ENCODE results near the gene AEBP1.

The AEBP1 gene

DNA sequence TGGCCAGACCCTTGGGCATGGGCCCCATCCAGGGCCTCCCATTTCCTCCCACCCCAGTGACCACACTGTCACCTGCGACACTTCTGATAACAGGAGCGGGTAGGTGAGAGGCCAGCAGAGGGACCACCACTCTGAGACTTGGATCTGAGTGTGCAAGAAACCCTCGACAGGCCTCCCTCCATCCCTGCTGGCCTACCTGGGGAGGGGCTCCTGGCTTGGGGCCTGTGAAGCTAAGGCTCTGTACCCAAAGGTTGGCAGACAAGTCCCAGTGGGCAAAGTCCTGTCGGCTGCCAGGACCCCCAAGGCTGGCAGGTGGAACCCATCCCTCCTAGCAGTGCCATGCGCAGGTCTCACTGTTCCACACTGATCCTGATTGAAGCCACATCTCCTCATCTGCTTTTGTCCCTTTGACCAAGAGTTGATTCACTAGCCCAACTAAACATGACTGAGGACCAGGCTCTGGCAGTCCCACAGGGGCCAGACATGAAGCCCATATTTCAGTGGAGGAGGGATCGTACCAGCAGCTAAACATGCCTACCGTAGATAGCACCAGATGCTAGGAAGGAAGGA is 37.6 kb upstream of the AEBP1 start:
- TF ChIP-seq, protein P1, sequence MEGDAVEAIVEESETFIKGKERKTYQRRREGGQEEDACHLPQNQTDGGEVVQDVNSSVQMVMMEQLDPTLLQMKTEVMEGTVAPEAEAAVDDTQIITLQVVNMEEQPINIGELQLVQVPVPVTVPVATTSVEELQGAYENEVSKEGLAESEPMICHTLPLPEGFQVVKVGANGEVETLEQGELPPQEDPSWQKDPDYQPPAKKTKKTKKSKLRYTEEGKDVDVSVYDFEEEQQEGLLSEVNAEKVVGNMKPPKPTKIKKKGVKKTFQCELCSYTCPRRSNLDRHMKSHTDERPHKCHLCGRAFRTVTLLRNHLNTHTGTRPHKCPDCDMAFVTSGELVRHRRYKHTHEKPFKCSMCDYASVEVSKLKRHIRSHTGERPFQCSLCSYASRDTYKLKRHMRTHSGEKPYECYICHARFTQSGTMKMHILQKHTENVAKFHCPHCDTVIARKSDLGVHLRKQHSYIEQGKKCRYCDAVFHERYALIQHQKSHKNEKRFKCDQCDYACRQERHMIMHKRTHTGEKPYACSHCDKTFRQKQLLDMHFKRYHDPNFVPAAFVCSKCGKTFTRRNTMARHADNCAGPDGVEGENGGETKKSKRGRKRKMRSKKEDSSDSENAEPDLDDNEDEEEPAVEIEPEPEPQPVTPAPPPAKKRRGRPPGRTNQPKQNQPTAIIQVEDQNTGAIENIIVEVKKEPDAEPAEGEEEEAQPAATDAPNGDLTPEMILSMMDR (IDR thresholded peaks at IDR 0.05; ENCODE audit: low read depth, low read length) = no peak
- in situ Hi-C loops (cut with HindIII; ENCODE audit: low sequenced_read_pairs) = no loop called here
- no peak overlapping the region for H3K4me3 ChIP-seq (ENCODE audit: low read depth, low read length)
- DNase-seq (ENCODE audit: low read depth, low spot score) = no peak

DNA sequence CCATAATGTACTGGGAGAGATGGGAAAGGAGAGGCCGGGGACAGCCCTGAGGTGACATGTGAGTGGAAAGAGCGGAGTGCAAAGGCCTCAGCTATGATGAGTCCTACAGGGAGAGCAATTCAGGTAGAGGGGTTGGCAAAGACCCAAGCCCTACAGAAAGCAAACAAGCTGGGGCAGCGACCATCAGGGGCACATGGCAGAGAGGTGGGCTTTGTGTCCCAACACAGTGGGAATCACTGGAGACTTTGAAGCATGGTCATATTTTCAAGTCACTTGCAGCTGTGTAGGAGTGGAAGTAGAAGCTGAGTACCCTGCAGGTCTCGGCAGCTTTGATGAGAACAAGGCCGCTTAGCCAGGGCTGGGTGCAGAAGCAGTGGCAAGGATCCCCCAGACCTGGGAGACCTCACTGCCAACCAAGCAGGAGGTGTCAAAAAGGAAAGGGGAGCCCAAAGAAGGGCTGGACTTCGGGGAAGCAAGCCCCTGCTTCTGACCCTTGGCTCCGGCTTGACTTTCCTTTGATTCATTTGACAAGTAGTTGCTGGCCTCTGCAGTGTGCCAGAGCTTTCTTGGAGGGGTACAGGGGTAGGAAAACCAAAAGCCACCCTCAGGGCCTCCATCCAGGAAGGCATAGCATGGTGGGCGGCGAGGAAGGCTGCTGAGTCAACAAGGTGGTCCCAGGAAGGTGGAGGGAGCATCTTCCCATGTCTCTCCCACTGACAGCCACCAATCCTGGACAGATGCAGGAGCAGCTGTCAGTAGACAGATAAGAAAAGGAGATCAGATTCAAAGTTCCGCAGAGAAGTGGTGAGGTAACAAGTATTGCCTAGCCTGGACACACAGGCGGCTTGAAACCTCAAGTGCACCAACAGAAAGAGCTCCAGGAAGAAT is 36.8 kb upstream of the AEBP1 start:
- DNase-seq (ENCODE audit: low read depth, low spot score) = no peak
- in situ Hi-C loops (cut with HindIII; ENCODE audit: low sequenced_read_pairs) = no loop called here

DNA sequence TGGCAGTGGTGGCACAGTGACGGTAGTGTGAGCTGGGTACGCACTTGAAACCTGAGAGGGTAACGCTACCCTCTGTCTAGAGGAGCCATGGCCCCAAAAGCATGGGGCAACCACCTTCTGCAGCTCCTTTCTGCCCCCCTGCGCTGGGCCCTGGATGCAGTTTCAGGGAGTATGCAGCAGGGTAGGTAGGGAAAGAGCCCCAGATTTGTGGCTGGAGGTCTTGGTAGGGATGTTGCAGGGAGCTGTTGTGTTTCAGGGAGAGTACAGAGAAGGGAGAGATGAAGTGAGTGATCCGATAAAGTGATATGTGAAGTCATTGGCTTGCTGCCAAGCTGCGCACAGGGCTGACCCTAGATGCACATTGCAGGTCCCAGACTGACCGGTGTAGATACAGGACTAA is 36.1 kb upstream of the AEBP1 start:
- TF ChIP-seq, protein P1 (IDR thresholded peaks at IDR 0.05; ENCODE audit: low read depth, low read length) = no peak
- no peak overlapping the region for H3K4me3 ChIP-seq (ENCODE audit: low read depth, low read length)
- DNase-seq (ENCODE audit: low read depth, low spot score) = no peak
- in situ Hi-C loops (cut with HindIII; ENCODE audit: low sequenced_read_pairs) = no loop called here

More for the DNA sequence above, 36.8 kb upstream of the AEBP1 start:
- TF ChIP-seq, protein P1 (IDR thresholded peaks at IDR 0.05; ENCODE audit: low read depth, low read length) = no peak
- no peak overlapping the region for H3K4me3 ChIP-seq (ENCODE audit: low read depth, low read length)

DNA sequence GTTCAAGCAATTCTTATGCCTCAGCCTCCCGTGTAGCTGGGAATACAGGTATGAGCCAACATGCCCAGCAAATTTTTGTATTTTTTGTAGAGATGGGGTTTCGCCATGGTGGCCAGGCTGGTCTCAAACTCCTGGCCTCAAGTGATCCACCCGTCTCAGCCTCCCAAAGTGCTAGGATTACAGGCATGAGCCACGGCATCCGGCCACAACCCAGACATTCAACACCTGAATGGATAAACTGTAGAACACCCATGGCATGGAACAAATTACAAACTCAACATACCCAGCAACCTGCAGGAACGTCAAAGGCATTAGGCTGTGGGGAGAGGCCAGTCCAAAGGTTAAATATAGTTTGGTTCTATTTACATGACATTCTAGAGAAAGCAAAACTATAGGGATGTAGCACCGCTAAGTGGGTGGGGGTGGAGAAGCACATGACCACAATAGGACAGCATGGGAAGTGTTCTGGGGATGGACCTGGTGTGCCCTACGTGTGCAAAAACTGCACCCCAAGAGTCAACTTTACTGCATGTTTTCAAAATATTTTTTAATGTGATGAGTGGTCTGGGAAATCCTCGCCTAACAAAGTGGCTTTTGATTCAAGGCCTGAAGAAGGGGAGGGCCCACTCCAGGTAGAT is 32.3 kb upstream of the AEBP1 start:
- in situ Hi-C loops (cut with HindIII; ENCODE audit: low sequenced_read_pairs) = no loop called here
- DNase-seq (ENCODE audit: low read depth, low spot score) = no peak
- H3K4me3 ChIP-seq (ENCODE audit: low read depth, low read length) = no peak overlapping the region
- TF ChIP-seq, protein P1 (IDR thresholded peaks at IDR 0.05; ENCODE audit: low read depth, low read length) = no peak

DNA sequence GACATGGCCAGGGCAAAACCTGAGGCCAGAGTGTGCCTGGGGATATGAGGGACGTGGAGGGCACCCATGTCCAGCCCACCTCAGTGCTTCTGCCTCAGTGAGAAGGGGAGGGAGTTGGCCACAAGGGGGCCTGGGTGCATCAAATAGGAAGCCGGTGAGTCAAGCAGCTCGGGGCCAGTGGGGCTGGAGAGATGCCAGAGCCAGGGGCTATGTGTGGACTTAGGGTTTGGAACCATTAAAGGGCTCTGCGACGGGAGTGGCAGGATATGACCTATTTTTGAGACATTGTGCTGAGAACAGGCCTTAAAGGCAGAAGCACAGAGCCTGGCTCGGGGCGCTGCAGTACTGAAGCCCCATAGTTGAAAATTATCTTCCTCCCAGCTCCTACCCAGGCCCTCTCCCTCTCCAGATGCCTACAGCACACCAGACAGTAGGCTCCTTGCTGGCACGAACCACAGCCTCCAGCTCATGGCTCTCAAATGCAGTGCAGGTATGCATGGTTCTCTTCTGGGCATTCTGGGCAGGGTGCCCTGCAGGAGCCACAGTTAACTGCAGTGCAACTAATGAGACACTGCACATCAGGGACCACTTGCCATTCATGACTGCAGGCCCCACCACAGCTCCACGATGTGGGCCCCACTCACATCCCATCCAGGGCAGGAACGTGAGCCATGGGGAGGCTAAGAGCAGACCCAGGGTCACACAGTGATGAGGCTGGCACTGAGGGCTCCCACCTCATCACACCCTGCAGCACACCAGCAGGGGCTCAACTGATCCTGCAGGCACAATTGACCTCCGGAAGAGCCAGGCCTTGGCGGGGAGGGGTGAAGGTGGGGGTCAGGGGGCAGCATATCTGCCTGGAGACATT is 31.5 kb upstream of the AEBP1 start:
- DNase-seq (ENCODE audit: low read depth, low spot score) = peak; percentile 90
- TF ChIP-seq, protein P1 (IDR thresholded peaks at IDR 0.05; ENCODE audit: low read depth, low read length) = peak; percentile 92
- no peak overlapping the region for H3K4me3 ChIP-seq (ENCODE audit: low read depth, low read length)
- in situ Hi-C loops (cut with HindIII; ENCODE audit: low sequenced_read_pairs) = no loop called here
